Measurements from ENCODE around the gene ZNF879. TPM values are rescaled to one million over a fixed set of nuclear protein-coding genes. Genes with fewer than 3 reads are reported as not detected.

ZNF879 gene
- total and polyA plus RNA-seq, 5 donors from 2014 or later: 1.7 to 4.3 (median 2.9) TPM

- Mint-ChIP-seq H3K27me3 (peaks cover 4% of the 10 kb centered on the region), H3K4me3 (peak overlapping the region in 1 of 4 donors; percentile 27), H3K9me3 (peaks cover 0 to 18% (median 3%) of the 10 kb centered on the region in 7 donors), H3K4me1 (peaks cover 0 to 4% (median 0%) of the 10 kb centered on the region in 4 donors), H3K36me3 (no peaks in the 10 kb centered on the region), H3K27ac (no peak overlapping the region)
- no peak overlapping the region for H3K27ac ChIP-seq (ENCODE audit: insufficient read depth, low read length, poor library complexity, severe bottlenecking)
- H3K4me1 ChIP-seq (ENCODE audit: control insufficient read depth, insufficient read depth, low read length, poor library complexity, severe bottlenecking): no peaks in the 10 kb centered on the region
- H3K4me3 ChIP-seq (ENCODE audit: low read depth, low read length): no peak overlapping the region
- H3K27me3 ChIP-seq (ENCODE audit: control insufficient read depth, insufficient read depth, low read length): no peaks in the 10 kb centered on the region
- ATAC-seq (ENCODE audit: low read depth in 2 of 2) (no peak), DNase-seq (no peak)
- peaks cover 3 to 24% of the 10 kb centered on the region in 2 experiments for H3K9me3 ChIP-seq (ENCODE audit: control insufficient read depth in 2 of 2, low read length in 2 of 2)
- no peaks in the 10 kb centered on the region for H3K36me3 ChIP-seq (ENCODE audit: control insufficient read depth, insufficient read depth, low read length)
Measured at GRCh38 chr5:178989311-178989710, 34.3 kb upstream of the ZNF879 start.

DNA sequence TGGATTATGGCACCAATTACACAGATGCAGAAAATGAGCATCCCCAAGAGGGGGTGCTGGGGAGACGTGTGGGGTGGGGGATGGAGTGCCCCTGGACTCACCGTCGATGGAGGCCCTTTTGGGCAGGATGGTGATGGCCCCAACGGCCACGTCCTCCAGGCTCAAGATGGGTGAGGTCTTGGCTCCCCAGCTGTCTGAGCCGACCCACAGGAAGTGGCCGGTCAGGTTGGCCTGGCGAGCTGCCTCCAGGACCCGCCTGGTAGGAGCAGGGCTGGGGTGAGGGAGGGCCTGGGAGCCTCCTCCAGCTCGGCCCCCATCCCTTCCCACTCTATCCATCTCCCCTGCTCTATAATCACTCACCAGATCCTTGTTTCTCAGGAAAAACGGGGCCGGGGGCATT is 33.1 kb upstream of the ZNF879 start:
- H3K36me3 Mint-ChIP-seq: no peaks in the 10 kb centered on the region
- H3K27ac ChIP-seq (ENCODE audit: insufficient read depth, low read length, poor library complexity, severe bottlenecking): no peak overlapping the region
- no peak overlapping the region for H3K4me3 ChIP-seq (ENCODE audit: low read depth, low read length)
- no peaks in the 10 kb centered on the region for H3K27me3 ChIP-seq (ENCODE audit: control insufficient read depth, insufficient read depth, low read length)
- no peaks in the 10 kb centered on the region for H3K36me3 ChIP-seq (ENCODE audit: control insufficient read depth, insufficient read depth, low read length)
- H3K27ac Mint-ChIP-seq: no peak overlapping the region
- no peak for DNase-seq
- peaks cover 0 to 7% (median 1%) of the 10 kb centered on the region in 4 donors for H3K4me1 Mint-ChIP-seq
- H3K4me1 ChIP-seq (ENCODE audit: control insufficient read depth, insufficient read depth, low read length, poor library complexity, severe bottlenecking): no peaks in the 10 kb centered on the region
- H3K9me3 ChIP-seq (ENCODE audit: control insufficient read depth in 2 of 2, low read length in 2 of 2): peaks cover 3 to 24% of the 10 kb centered on the region in 2 experiments
- no peak for ATAC-seq (ENCODE audit: low read depth in 2 of 2)
- no peak overlapping the region for H3K4me3 Mint-ChIP-seq
- H3K9me3 Mint-ChIP-seq: peaks cover 0 to 19% (median 3%) of the 10 kb centered on the region in 7 donors
- H3K27me3 Mint-ChIP-seq: peaks cover 8% of the 10 kb centered on the region

GRCh38 chr5:178991190-178992145 is 32.1 kb upstream of the ZNF879 start:
- Mint-ChIP-seq H3K4me1 (peaks cover 0 to 8% (median 1%) of the 10 kb centered on the region in 4 donors), H3K9me3 (peaks cover 0 to 20% (median 1%) of the 10 kb centered on the region in 7 donors), H3K27me3 (peaks cover 12% of the 10 kb centered on the region), H3K36me3 (no peaks in the 10 kb centered on the region), H3K27ac (no peak overlapping the region), H3K4me3 (no peak overlapping the region)
- H3K4me3 ChIP-seq (ENCODE audit: low read depth, low read length): no peak overlapping the region
- H3K4me1 ChIP-seq (ENCODE audit: control insufficient read depth, insufficient read depth, low read length, poor library complexity, severe bottlenecking): no peaks in the 10 kb centered on the region
- no peak overlapping the region for H3K27ac ChIP-seq (ENCODE audit: insufficient read depth, low read length, poor library complexity, severe bottlenecking)
- no peak for ATAC-seq (ENCODE audit: low read depth in 2 of 2)
- no peaks in the 10 kb centered on the region for H3K36me3 ChIP-seq (ENCODE audit: control insufficient read depth, insufficient read depth, low read length)
- no peak for DNase-seq
- H3K27me3 ChIP-seq (ENCODE audit: control insufficient read depth, insufficient read depth, low read length): no peaks in the 10 kb centered on the region
- H3K9me3 ChIP-seq (ENCODE audit: control insufficient read depth in 2 of 2, low read length in 2 of 2): peaks cover 3 to 16% of the 10 kb centered on the region in 2 experiments

GRCh38 chr5:178992291-178992895 is 31.2 kb upstream of the ZNF879 start:
- no peak for ATAC-seq (ENCODE audit: low read depth in 2 of 2)

GRCh38 chr5:178993236-178993765 is 30.3 kb upstream of the ZNF879 start:
- Histone ChIP-seq H3K4me3 (ENCODE audit: low read depth, low read length) (no peak overlapping the region), H3K27me3 (ENCODE audit: control insufficient read depth, insufficient read depth, low read length) (no peaks in the 10 kb centered on the region), H3K4me1 (ENCODE audit: control insufficient read depth, insufficient read depth, low read length, poor library complexity, severe bottlenecking) (no peaks in the 10 kb centered on the region), H3K27ac (ENCODE audit: insufficient read depth, low read length, poor library complexity, severe bottlenecking) (no peak overlapping the region), H3K9me3 (ENCODE audit: control insufficient read depth in 2 of 2, low read length in 2 of 2) (peaks cover 3 to 6% of the 10 kb centered on the region in 2 experiments), H3K36me3 (ENCODE audit: control insufficient read depth, insufficient read depth, low read length) (no peaks in the 10 kb centered on the region)
- Mint-ChIP-seq H3K27ac (peak overlapping the region in 1 of 3 donors; percentile 83), H3K4me1 (peaks cover 0 to 8% (median 1%) of the 10 kb centered on the region in 4 donors), H3K27me3 (peaks cover 12% of the 10 kb centered on the region), H3K9me3 (peaks cover 0 to 12% (median 0%) of the 10 kb centered on the region in 7 donors), H3K4me3 (no peak overlapping the region), H3K36me3 (no peaks in the 10 kb centered on the region)
- ATAC-seq (ENCODE audit: low read depth in 2 of 2) (no peak), DNase-seq (no peak)

More at GRCh38 chr5:178992291-178992895, 31.2 kb upstream of the ZNF879 start:
- peaks cover 3 to 7% of the 10 kb centered on the region in 2 experiments for H3K9me3 ChIP-seq (ENCODE audit: control insufficient read depth in 2 of 2, low read length in 2 of 2)
- Mint-ChIP-seq H3K9me3 (peaks cover 0 to 14% (median 1%) of the 10 kb centered on the region in 7 donors), H3K27me3 (peaks cover 12% of the 10 kb centered on the region), H3K4me3 (no peak overlapping the region), H3K4me1 (peaks cover 0 to 8% (median 1%) of the 10 kb centered on the region in 4 donors), H3K27ac (no peak overlapping the region), H3K36me3 (no peaks in the 10 kb centered on the region)
- no peak for DNase-seq
- no peaks in the 10 kb centered on the region for H3K4me1 ChIP-seq (ENCODE audit: control insufficient read depth, insufficient read depth, low read length, poor library complexity, severe bottlenecking)
- H3K4me3 ChIP-seq (ENCODE audit: low read depth, low read length): no peak overlapping the region
- H3K27me3 ChIP-seq (ENCODE audit: control insufficient read depth, insufficient read depth, low read length): no peaks in the 10 kb centered on the region
- H3K27ac ChIP-seq (ENCODE audit: insufficient read depth, low read length, poor library complexity, severe bottlenecking): no peak overlapping the region
- H3K36me3 ChIP-seq (ENCODE audit: control insufficient read depth, insufficient read depth, low read length): no peaks in the 10 kb centered on the region

DNA sequence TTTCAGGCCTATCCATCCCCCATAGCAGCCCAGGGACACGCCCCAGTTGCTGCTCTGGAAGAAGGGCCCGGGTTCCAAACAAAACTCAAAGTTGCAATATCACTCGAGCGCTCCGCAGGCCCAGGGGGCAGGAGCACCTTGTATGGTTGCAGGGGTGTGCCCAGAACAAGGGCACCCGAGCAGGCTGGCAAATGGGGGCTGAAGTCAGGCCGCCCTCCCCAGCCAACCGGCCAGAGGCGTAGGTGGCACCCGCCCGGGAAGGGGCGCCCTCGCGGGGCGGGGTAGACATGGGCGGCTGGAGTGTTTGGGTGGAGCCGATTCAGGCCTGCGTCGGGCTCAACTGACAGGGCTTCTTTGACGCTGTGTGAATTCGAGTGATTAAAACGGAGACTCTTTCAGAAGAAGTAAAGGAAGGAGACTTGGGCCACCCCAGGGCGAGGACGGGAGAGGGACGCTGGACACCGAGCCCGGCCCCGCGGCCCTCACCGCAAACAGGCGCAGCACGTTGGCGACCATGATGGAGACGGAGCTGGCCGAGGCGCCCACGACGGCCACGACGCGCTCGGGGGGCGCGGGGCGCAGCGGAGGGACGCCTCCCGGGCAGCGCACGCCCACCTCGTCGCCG is 29.5 kb upstream of the ZNF879 start:
- Mint-ChIP-seq H3K36me3 (no peaks in the 10 kb centered on the region), H3K27ac (no peak overlapping the region), H3K9me3 (peaks cover 0 to 15% (median 0%) of the 10 kb centered on the region in 7 donors), H3K27me3 (peaks cover 12% of the 10 kb centered on the region), H3K4me1 (peaks cover 0 to 8% (median 1%) of the 10 kb centered on the region in 4 donors), H3K4me3 (no peak overlapping the region)
- no peak for DNase-seq
- ATAC-seq (ENCODE audit: low read depth in 2 of 2): no peak
- H3K4me1 ChIP-seq (ENCODE audit: control insufficient read depth, insufficient read depth, low read length, poor library complexity, severe bottlenecking): no peaks in the 10 kb centered on the region
- no peaks in the 10 kb centered on the region for H3K36me3 ChIP-seq (ENCODE audit: control insufficient read depth, insufficient read depth, low read length)
- no peaks in the 10 kb centered on the region for H3K27me3 ChIP-seq (ENCODE audit: control insufficient read depth, insufficient read depth, low read length)
- no peak overlapping the region for H3K4me3 ChIP-seq (ENCODE audit: low read depth, low read length)
- peaks cover 3 to 6% of the 10 kb centered on the region in 2 experiments for H3K9me3 ChIP-seq (ENCODE audit: control insufficient read depth in 2 of 2, low read length in 2 of 2)
- H3K27ac ChIP-seq (ENCODE audit: insufficient read depth, low read length, poor library complexity, severe bottlenecking): no peak overlapping the region

DNA sequence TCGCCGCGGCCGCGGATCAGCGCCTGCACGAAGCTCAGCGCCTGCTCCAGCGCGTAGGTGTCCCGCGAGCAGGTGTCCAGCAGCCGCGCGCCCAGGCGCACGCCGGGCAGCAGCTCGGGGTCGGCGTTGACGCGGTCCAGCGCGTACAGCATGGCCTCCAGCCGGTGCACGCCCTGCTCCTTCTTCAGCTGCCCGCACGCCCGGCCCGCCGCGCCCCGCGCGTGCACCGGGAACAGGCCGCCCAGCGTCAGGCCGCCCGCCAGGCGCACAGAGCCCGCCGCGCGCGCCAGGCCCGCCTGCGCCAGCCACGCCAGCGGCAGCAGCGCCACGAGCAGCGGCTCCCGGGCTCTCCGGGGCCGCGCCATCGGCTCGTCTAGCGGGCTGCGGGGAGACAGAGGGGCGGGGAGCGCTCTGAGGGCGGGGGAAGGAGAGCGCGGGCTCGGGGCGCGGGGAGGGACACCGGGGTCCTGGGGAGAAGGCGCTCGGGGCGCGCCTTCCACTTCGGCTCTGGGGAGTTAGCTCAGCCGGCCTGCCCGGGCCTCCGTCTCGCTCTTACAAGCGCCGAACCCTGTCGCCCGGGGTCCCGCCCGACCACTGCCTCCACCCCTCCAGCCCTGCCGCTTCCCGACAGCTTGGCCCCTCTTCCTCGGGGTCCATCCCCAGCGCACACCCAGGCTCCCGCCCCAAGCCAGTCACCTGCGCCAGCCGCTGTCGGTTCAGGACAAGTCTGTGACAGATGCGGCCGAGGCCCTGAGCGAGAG is 28.8 kb upstream of the ZNF879 start, which contains the start of gene GRM6:
GRM6 (minus strand) TSS at position 741 of the 761 bp plus-strand sequence; CDS start at position 365, 376 bp downstream.
- peaks cover 0 to 8% (median 1%) of the 10 kb centered on the region in 4 donors for H3K4me1 Mint-ChIP-seq
- H3K27ac Mint-ChIP-seq: no peak within 1 kb of the TSS
- H3K27me3 ChIP-seq (ENCODE audit: control insufficient read depth, insufficient read depth, low read length): no peaks in the 10 kb centered on the region
- no peak within 1 kb of the TSS for H3K4me3 Mint-ChIP-seq
- H3K4me3 ChIP-seq (ENCODE audit: low read depth, low read length): no peak within 1 kb of the TSS
- no peaks in the 10 kb centered on the region for H3K4me1 ChIP-seq (ENCODE audit: control insufficient read depth, insufficient read depth, low read length, poor library complexity, severe bottlenecking)
- no peaks in the 10 kb centered on the region for H3K36me3 ChIP-seq (ENCODE audit: control insufficient read depth, insufficient read depth, low read length)
- no peaks in the 10 kb centered on the region for H3K36me3 Mint-ChIP-seq
- ATAC-seq (ENCODE audit: low read depth in 2 of 2): no peak
- peaks cover 0 to 11% (median 0%) of the 10 kb centered on the region in 7 donors for H3K9me3 Mint-ChIP-seq
- H3K27ac ChIP-seq (ENCODE audit: insufficient read depth, low read length, poor library complexity, severe bottlenecking): no peak within 1 kb of the TSS
- peaks cover 0 to 4% of the 10 kb centered on the region in 2 experiments for H3K9me3 ChIP-seq (ENCODE audit: control insufficient read depth in 2 of 2, low read length in 2 of 2)
- DNase-seq: no peak
- peaks cover 12% of the 10 kb centered on the region for H3K27me3 Mint-ChIP-seq
